Fibroblast of gingiva (primary cell): Measurements from ENCODE around the gene DPYD.
A peak's percentile ranks its signal among the peaks of the same experiment; 100 is the strongest.

ENCODE experiments used
- DNase-seq: peaks from one replicate; pipeline ENCODE4 v3.0.0-alpha.2; 2011; ENCODE audit warnings: low read depth

The DPYD gene

DNA sequence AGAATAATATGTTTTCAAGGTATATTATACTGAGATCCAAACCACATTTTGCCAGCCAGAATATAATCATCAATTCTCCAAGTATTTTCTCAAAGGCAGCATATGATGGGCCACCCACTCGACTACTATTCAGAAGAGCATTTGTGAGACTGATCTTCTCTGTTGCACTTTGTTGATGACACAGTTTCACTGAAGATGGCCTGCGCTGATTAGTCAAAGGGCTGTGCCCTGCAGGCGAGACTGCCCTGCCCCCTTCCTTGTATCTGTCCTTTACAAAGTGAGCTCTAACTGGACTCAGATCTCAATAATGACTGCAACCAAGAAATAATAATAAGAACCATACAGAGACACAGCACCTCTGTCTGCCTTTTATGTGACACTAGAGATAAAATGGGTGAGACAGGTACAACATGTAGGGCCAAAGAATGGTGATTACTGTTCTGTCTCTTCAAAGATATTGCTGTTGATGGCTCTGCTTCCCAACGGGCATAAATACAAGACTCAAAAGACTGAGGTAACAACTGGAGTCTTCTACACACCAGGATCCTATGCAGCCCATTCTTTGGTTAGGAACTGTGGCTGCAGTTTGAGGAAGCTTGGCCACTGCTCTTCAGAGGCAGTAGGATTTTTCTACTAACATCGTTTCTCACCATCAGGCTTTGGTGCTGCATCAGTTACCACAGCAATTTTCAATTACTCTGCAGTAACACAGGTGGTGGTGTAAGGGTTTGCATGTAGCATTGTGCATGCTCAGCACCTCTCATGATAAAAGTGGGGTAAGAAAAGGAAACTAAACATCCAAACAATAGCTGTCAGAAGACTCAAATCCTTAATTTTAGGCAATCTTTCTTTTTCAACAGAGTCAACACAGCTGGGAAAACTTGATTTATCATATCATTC lies 718.1 kb downstream of the DPYD start:
- no peak for DNase-seq

DNA sequence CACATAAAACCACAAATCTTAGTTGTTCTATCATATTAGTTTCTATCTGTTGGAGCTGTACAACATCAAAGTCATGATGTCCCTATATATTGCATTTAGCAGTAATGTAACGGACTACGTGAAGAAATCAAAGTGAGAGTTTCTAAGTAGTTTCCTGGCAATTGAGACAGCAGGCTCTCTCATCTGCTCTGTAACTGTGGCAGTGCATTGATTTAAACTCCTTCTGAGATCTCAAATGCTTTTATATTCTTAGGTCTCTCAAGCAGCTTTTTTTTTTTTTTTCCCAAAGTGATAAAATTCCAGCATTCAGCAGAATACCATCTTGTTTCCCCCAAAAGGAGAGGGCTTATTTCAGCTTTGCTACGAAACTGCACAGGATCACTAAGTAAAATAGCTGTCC lies 719.2 kb downstream of the DPYD start:
- DNase-seq: no peak

DNA sequence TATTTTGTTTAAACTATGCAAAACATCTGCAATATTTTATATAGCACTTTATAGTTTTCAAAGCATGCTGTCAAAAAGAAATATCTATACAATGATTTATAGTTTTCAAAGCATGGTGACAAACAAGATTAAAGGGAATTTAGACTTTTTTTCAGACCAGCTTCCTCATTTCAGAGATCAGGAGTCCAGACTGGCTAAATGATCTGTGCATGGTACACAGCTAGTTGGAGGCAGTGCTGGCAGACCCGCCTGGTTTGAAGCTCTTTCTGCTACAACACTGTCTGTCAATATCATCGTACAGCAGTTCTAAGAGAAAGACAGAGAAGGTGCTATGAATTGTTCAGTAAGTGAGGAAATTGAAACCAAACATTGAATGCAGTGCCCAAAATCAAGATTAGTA lies 720.2 kb downstream of the DPYD start:
- no peak for DNase-seq

DNA sequence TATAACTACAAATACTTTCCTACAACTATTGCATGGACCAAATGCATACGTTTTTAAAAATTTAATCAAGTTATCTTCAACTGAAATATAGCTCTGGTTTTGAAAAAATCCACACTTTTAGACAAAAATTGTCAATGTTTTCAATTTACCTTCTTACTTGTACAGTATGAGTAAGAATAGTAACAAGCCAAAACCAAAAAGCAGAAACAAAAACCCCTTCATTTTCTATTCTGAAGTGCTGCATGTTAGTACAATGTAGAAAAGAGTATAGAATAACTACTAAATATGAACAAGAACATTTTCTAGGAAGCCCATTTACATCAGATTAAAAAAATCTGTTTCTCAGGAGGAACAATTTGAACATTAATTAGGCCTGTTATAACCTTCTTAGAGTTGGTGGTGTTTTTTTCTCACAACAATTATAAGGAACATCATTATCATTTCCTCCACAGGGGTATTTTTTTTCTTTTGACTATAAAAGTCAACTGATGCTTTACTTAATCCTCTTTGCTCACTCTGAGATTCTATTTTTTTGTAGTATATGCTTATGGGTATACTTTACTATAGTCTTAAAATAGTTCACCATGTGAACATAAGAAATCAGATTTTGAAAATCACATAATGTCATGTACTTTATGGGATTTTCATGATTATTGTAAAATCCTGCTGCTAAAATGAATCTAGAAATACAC lies 723.9 kb downstream of the DPYD start:
- no peak for DNase-seq

DNA sequence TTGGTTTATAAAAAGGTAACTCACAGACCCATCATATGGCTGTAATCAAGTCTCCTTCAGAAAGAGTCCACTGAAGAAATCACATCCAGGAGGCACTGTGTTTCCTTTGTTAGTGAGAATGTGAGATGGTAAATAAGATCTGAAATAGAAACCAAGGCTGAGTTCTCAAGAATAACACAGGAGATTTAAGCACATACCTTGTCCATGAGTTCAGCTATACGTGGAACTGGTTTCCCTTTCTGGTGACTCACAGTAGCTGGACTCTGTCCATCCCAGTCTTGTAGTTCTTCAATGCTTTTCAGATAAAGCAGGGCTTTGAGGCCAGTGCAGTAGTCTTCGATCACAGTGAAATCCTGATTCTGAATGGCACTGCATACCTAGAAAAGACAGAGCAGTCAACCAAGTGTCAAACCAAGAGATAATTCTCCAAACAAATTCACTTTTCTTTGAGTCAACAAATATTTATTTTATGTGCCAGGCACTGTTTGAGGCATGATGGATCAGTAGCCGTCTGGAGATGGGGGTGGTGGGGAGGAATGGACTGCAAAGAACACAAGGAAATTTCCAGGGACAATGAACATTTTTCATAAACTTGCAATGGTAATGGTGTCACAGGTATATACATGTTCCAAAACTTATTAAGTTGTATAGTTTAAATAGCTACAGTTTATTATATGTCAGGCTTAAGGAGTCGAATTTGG lies 727.8 kb downstream of the DPYD start:
- DNase-seq: peak; percentile 83

DNA sequence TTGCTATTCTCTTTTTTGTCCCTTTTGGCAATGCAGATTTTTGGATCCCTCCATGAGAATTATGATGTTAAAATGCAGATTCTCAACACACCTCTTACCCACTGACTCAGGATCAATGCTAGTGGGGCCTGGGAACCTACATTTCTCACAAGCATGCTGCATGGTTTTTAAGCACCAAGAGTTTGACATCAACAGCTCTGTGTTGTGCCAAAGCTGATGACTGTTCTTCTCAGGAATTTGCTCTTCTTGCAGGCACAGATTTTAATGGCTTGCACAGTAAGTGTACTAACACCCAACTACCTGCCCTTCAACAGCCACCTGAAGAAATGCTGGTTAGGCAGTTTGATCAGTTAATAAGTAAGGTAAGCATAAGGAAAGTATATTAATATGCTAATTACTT lies 730.5 kb downstream of the DPYD start:
- DNase-seq: peak; percentile 40

DNA sequence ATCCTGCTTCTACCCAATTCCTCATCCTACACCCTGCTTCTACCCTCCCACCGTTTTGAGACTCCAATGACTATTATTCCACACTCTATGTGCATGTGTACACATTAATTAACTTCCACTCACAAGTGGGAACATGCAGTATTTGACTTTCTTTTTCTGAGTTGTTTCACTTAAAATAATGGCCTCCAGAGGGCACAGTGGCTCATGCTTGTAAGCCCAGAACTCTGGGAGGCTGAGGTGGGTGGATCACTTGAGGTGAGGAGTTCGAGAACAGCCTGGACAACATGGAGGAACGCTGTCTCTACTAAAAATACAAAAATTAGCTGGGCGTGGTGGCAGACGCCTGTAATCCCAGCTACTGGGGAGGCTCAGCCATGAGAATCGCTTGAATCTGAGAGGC lies 734.5 kb downstream of the DPYD start:
- no peak for DNase-seq

DNA sequence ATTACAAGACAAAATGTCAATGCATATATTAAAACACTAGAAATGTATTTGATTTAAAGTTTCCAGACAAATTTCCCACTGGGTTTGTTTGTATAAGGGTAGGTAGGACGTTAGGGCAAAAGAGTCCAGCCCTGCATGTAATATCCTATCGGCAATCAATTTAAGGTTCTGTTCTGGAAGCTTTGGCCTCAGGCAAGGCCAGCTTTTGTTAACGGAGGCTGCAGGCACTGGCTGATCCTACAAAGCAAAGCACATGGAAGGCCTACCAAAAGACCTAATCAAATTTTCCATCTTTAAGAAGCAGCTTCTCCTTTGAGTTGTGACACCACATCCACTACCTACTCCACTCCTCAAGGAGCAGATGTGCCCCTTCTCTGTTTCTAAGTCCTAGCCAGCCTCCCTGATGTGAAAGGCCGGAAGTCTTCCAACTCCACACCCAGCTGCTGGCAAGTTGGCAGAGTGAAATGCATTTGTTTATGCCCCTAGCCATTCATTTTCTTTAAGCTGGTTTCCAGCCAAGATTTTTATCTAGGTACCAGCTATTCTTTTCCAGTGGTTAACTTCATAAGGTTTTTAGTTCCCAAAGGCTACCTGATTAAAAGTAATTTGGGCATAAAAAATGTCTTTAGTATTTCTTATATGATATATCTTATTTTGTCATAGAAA lies 746.7 kb downstream of the DPYD start:
- DNase-seq: peak; percentile 2

DNA sequence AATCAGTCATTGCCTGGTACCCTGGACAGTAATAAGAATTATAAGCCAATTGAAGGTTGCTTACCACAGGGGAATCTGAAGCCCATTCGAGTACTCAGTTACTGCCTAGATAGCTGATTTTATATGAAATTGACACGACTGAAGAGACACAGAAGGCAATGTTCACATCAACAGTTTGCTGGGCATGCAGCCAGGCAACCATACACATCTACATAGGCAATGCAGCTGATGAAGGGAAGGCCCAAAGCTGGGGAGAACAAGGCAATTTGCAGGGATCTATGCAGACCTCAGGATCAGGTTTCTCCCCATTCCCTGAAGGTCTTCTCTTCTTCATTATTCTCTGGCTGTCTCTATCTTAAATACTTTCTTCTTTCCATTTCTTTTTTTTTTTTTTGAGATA lies 750.5 kb downstream of the DPYD start:
- no peak for DNase-seq

DNA sequence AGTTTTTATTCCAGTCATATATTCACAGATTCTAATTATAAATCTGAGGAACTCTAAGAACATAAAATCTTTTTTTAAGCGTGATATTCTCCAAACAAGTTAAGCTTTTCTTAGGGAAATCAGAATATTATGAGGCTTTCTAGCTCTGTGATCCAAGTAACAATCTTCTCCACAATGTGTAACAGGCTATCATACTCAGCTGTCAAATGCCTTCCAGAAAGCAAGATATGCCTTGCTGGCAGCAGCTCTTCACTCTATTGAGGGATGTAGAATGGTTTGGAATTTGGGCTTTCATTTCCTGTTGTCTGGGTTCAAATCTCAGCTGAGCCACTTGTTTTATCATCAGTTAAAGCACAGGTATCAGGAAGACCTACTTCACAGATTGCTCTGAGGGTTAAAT lies 752.8 kb downstream of the DPYD start:
- DNase-seq: no peak

DNA sequence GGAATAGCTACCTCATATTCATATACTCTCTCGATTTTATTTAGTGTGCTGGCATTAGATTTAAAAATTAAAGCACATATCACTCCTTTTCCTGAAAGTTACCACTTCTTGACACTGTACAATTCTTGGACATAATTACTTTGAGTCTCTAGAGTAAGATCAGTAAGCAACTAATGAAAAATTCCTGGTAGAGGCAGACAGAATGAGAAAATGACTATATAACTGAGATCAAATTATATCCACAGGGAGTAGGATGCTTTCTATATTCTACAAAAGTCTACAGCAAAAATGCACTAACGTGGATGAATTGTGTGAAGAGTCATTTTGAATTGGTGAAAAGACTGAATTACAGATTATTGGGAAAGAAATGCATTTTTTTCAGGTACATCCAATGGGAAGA lies 753.6 kb downstream of the DPYD start:
- DNase-seq: no peak

DNA sequence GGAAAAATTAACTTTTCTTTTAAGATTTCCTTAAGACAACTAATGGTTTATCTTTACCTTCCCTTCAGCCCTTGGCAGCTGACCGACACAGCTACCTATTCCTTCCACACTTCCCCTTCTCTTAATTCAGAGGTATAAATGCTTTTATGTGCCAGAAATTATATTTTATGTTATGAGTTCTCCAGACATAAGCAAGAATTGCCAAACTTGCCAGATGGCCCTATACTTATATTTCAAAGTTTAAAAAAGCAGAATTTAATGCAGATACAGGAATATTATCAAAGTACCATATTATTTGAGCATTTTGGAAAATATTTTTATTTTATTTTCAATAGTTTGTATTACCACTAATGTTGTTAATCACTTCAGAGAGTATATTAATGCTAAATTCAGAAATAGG lies 754.2 kb downstream of the DPYD start:
- DNase-seq: no peak

DNA sequence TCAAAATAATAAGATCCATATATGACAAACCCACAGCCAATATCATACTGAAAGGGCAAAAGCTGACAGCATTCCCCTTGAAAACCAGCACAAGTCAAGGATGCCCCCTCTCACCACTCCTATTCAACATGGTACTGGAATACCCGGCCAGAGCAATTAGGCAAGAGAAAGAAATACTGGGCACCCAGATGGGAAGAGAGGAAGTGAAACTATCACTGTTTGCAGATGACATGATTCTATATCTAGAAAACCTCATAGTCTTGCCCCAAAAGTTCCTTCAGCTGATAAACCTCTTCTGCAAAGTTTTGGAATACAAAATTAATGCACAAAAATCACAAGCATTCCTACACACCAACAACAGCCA lies 756.6 kb downstream of the DPYD start:
- no peak for DNase-seq

DNA sequence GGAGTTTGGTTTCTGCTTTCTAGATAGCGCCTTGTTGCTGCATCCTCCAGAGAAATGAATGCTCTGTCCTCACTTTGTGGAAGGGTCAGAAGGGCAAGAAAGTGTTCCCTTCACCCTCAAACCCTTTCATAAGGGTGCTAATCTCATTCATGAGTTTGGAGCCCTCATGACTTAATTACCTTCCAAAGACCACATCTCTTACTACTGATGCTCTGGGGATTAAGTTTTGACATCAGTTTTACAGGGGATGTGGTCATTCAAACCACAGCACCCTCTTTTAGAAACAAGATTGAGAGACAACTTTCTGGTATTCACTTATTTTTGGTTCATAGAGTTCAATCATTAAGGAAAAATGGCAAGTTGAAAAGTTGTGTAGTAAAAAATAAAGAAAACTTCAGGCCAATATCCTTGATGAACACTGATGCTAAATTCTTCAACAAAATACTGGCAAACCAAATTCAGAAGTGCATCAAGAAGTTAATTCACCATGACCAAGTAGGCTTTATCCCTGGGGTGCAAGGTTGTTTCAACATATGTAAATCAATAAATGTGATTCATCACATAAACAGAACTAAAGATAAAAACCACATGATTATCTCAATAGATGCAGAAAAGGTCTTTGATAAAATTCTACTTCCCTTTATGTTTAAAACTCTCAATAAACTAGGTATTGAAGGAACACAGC lies 757.1 kb downstream of the DPYD start:
- DNase-seq: no peak

DNA sequence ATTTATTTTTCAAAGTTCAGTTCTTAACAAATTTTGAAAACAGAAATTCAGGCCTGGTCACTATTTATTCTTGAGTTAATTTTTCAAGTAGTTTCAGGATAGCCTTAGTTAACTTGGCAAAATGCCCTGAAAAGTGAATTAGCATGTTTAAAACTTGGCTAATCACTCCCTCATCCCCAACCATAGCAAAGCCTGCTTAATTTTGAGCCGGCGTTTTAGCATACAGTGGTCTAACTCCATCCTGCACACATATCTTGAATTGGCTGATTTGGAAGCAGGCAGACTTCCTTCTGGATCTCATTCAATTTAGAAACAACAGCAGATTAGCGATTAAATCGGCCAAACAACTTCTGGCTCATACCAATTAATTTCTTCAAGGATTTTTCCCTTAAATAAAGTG lies 760.0 kb downstream of the DPYD start:
- peak; percentile 17 for DNase-seq

DNA sequence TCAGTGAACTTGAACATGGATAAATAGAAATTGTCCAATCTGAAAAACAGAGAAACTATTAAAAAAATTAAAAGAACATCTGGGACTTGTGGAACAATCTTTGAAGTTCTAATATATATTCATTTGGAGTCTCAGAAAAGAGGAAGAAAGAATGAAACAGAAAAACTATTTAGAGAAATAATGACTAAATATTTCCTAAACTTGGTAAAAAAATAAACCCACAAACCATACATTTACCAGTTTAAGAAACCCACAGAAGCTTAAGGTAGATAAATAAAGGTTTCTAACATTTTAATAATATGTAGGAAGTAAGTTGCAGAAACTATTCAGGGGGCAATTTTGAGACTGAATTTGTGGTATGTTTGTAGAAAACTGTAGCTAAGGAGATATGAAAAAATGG lies 761.5 kb downstream of the DPYD start:
- no peak for DNase-seq

DNA sequence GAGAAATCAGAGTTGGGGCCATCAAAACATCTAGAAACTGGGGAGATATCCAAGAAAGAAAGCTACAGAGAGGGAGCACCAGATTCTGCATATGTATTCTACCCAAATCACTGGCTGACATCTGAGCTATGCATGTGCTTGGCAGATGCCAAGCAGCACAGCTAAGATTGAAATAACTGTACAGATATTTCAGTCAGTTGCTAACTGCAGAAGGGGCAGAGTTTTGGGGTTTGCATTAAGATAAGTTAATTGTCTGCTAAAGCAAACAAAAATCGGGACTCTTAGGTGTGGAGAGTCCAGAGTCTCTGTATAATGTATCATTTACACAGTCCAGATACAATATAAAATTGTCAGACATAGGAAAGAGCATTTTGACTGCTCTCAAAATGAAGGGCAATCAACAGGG lies 762.1 kb downstream of the DPYD start:
- DNase-seq: no peak

DNA sequence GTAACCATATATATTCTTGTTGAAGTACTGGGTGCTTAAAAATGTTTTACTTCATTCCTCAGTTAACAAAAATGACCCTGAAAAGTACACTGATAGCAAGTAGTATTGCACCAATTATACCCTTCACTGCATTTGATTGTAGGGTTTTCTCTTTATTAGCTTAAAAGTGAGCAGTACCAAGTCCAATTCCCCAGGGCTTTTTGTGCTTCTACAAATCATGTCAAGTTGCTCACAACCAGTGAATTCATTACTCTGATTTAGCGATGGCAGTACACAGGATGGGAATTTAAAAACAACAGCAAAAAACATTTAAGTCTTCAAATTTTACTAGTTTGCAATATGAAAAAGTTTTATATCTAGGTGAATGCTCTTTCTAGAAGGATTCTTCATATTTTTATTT lies 762.8 kb downstream of the DPYD start:
- no peak for DNase-seq

DNA sequence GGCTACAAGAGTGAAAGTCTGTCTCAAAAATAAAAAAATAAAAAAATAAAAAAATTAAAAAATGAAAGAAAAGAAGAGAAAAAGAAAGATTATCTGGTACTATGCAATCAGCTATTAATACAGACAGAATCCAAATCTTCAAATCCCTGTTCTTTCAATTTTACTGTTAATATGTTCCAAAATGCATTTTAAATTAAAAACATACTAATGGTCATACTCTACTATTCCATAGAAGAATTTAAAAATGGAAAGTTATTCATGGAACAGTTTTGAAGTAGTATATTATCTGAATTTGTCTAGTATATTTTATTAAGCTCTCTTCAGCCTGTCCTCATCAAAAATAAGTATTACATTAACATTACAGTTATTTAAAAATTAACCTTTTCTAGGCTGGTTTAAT lies 769.2 kb downstream of the DPYD start:
- DNase-seq: no peak

DNA sequence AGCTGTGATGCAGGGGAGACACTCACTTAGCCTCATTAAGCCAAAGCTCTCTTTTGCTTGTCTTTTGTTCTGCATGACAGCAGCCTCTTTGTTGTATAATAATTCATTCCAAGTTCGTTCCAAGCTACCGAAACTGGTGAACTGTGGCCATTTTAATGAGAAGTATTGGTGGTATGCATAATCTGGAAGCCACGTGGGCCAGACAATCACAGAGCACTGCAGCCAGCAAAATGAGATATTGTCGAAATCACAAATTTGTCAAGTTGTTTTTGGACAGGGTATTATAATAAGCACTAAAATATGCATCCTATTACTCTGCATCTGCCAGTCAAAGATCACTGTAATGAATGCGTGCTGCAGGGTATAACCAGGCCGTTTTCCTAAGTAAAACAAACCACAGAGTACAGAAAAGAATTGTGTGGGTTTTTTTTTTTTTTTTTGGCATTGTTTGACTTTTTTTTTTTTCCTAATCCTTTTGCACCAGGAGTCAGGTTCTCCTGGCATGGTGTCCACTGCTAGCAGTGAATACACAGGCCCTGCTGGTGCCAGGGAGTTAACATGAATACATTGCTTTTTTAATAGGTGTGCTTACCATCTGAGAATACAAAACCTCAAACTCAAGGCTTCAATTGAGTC lies 775.4 kb downstream of the DPYD start:
- peak; percentile 96 for DNase-seq

DNA sequence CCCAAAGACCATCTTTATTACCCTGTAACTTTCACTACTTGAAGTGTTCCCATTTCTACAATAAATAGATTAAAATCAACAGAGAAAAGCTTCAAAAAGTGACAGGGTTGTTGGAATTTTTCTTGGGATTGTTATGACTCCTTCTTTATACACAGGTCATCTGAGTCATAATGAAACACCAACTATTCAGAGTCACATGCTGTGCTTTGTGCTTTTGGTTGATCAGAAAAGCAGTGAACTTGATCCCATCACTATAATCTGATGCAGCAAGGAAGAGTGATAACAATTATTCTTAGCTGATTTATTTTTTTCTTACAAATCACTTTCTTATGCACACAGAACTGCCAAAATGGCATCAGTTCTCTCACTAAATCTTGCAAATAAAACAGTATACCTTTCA lies 776.3 kb downstream of the DPYD start:
- peak; percentile 11 for DNase-seq
